ENCODE results near the gene PNPLA1.
"Not testable (repeated sequence)": the region's sequence is repeated elsewhere in the genome, so short reads cannot be mapped to it uniquely, and the experiment has no call there.

Gene PNPLA1

GRCh38 chr6:36336208-36336710 is 66.4 kb downstream of the PNPLA1 start:
- DNase-seq (ENCODE audit: low spot score) = no peak

- DNase-seq (ENCODE audit: low spot score) = no peak
These were observed 67.0 kb downstream of the PNPLA1 start, which contains the start of gene BNIP5 for GRCh38 chr6:36336779-36337241. Gene BNIP5, minus strand, starts transcription at chr6:36336888. Its CDS starts 6,198 bp downstream, at chr6:36330690.

- no peak for DNase-seq (ENCODE audit: low spot score)
These were observed 68.0 kb downstream of the PNPLA1 start for GRCh38 chr6:36337814-36338213.

- DNase-seq (ENCODE audit: low spot score) = not testable (repeated sequence)
These were observed 68.4 kb downstream of the PNPLA1 start for GRCh38 chr6:36338223-36338622.

- no peak for DNase-seq (ENCODE audit: low spot score)
These were observed 69.3 kb downstream of the PNPLA1 start for GRCh38 chr6:36339146-36339545.

GRCh38 chr6:36340306-36340617 is 70.4 kb downstream of the PNPLA1 start:
- no peak for DNase-seq (ENCODE audit: low spot score)

- DNase-seq (ENCODE audit: low spot score) = peak; percentile 74
These were observed 71.0 kb downstream of the PNPLA1 start for GRCh38 chr6:36340618-36341454.

GRCh38 chr6:36343109-36343680 is 73.3 kb downstream of the PNPLA1 start:
- no peak for DNase-seq (ENCODE audit: low spot score)

GRCh38 chr6:36345681-36346466 is 76.0 kb downstream of the PNPLA1 start:
- no peak for DNase-seq (ENCODE audit: low spot score)

GRCh38 chr6:36346486-36347273 is 76.8 kb downstream of the PNPLA1 start:
- no peak for DNase-seq (ENCODE audit: low spot score)

GRCh38 chr6:36347621-36348020 is 77.8 kb downstream of the PNPLA1 start:
- no peak for DNase-seq (ENCODE audit: low spot score)

GRCh38 chr6:36349240-36349639 is 79.4 kb downstream of the PNPLA1 start:
- DNase-seq (ENCODE audit: low spot score) = no peak

GRCh38 chr6:36350082-36350481 is 80.2 kb downstream of the PNPLA1 start:
- DNase-seq (ENCODE audit: low spot score) = no peak

GRCh38 chr6:36350681-36351571 is 81.1 kb downstream of the PNPLA1 start:
- DNase-seq (ENCODE audit: low spot score) = no peak

GRCh38 chr6:36352477-36353157 is 82.8 kb downstream of the PNPLA1 start:
- no peak for DNase-seq (ENCODE audit: low spot score)

GRCh38 chr6:36353411-36353915 is 83.6 kb downstream of the PNPLA1 start:
- no peak for DNase-seq (ENCODE audit: low spot score)

GRCh38 chr6:36355819-36356218 is 86.0 kb downstream of the PNPLA1 start:
- peak; percentile 57 for DNase-seq (ENCODE audit: low spot score)

GRCh38 chr6:36357872-36358225 is 88.0 kb downstream of the PNPLA1 start:
- no peak for DNase-seq (ENCODE audit: low spot score)
